Keratinocyte (primary cell): ENCODE results near the gene P2RY2. TPM values are rescaled to one million over a fixed set of nuclear protein-coding genes. Genes with fewer than 3 reads are reported as not detected.

Experiments used
- DNase-seq: peaks from one replicate; pipeline ENCODE4 v3.0.0-alpha.2; 2011; ENCODE audit warnings: low read depth, missing footprints, low spot score
- FAIRE-seq: peaks from 2 replicates; lab custom pipeline; 2011; peaks lifted over from hg19 to GRCh38; lab: Jason Lieb, UNC
- H2AFZ ChIP-seq: 2 replicates; pipeline ENCODE4 v1.6.0; 2012; ENCODE audit warnings: low read length, control low read depth, inconsistent platforms; ENCODE audit not compliant: control insufficient read depth
- H3K27ac ChIP-seq: 2 replicates; pipeline ENCODE4 v1.5.1; 2011; ENCODE audit warnings: low read length; ENCODE audit not compliant: control insufficient read depth, insufficient read depth
- H3K27me3 ChIP-seq: 3 replicates; pipeline ENCODE4 v1.6.0; 2011; ENCODE audit warnings: low read length; ENCODE audit not compliant: control insufficient read depth, insufficient read depth; ENCODE audit errors: extremely low read depth
- H3K36me3 ChIP-seq, 2 experiments: 2 replicates in 1 of 2; 3 replicates in 1 of 2; pipeline ENCODE4 v1.5.1; 2011; ENCODE audit warnings: low read length in 2 of 2, mild to moderate bottlenecking in 1 of 2; ENCODE audit not compliant: control insufficient read depth in 2 of 2, insufficient read depth in 2 of 2; ENCODE audit errors: extremely low read depth in 1 of 2
- H3K4me1 ChIP-seq: 3 replicates; pipeline ENCODE4 v1.5.1; 2011; ENCODE audit warnings: low read length; ENCODE audit not compliant: control insufficient read depth, insufficient read depth; ENCODE audit errors: extremely low read depth
- H3K4me2 ChIP-seq: 3 replicates; pipeline ENCODE4 v1.6.0; 2011; ENCODE audit warnings: low read depth, low read length; ENCODE audit not compliant: control insufficient read depth, insufficient read depth; ENCODE audit errors: extremely low read depth
- H3K4me3 ChIP-seq, 3 experiments: fragments of 200-600 bp in 1 of 3; sonication (generic) in 1 of 3; 2 replicates in 2 of 3; 3 replicates in 1 of 3; pipeline ENCODE4 v1.5.1; 2011 to 2016; ENCODE audit warnings: low read length in 3 of 3, mild to moderate bottlenecking in 3 of 3, control low read depth in 2 of 3, inconsistent platforms in 1 of 3, low read depth in 1 of 3, mixed read lengths in 1 of 3, mixed run types in 1 of 3, moderate library complexity in 1 of 3; ENCODE audit not compliant: control insufficient read depth in 2 of 3, insufficient read depth in 2 of 3; ENCODE audit errors: extremely low read depth in 1 of 3
- H3K79me2 ChIP-seq: 2 replicates; pipeline ENCODE4 v1.6.0; 2012; ENCODE audit warnings: low read length; ENCODE audit not compliant: control insufficient read depth, insufficient read depth
- H3K9ac ChIP-seq: 3 replicates; pipeline ENCODE4 v1.6.0; 2011; ENCODE audit warnings: low read length; ENCODE audit not compliant: control insufficient read depth, insufficient read depth; ENCODE audit errors: extremely low read depth
- H3K9me1 ChIP-seq: 3 replicates; pipeline ENCODE4 v1.6.0; 2011; ENCODE audit warnings: low read length; ENCODE audit not compliant: control insufficient read depth, insufficient read depth; ENCODE audit errors: extremely low read depth
- H3K9me3 ChIP-seq: 2 replicates; pipeline ENCODE4 v1.5.1; 2012; ENCODE audit warnings: low read depth, low read length; ENCODE audit not compliant: control insufficient read depth
- H4K20me1 ChIP-seq: 3 replicates; pipeline ENCODE4 v1.6.0; 2011; ENCODE audit warnings: low read length; ENCODE audit not compliant: control insufficient read depth, insufficient read depth; ENCODE audit errors: extremely low read depth
- CTCF ChIP-seq, 3 experiments: IDR thresholded peaks in 1 of 3; conservative IDR thresholded peaks in 1 of 3; optimal IDR thresholded peaks in 1 of 3; 2 replicates in 2 of 3; 3 replicates in 1 of 3; pipeline versions ENCODE3 to v1.5.1; 2011; ENCODE audit warnings: low read length in 3 of 3, mild to moderate bottlenecking in 3 of 3, moderate library complexity in 2 of 3, control low read depth in 1 of 3, inconsistent platforms in 1 of 3; ENCODE audit not compliant: insufficient read depth in 2 of 3; ENCODE audit errors: extremely low read depth in 1 of 3
- EZH2 ChIP-seq: IDR thresholded peaks from one replicate; pipeline ENCODE4 v1.6.1; 2012; ENCODE audit warnings: inconsistent platforms, mild to moderate bottlenecking, low read length, moderate library complexity
- dilution Hi-C: fragments of 300-500 bp; cut with MboI; formaldehyde crosslinking; loops from one replicate; pipeline ENCODE4 v1.7.0; 2020; ENCODE audit warnings: low sequenced_read_pairs; ENCODE audit not compliant: extremely low pct_ligation_motif_present
- polyA plus RNA-seq, 5 experiments: library from polyadenylated mRNA; depleted of rRNA in 3 of 5; stranded (reverse) in 3 of 5; stranded (forward) in 1 of 5; unstranded in 1 of 5; fragments of >200 nt; gene quantifications; 1 replicate in 1 of 5; 2 replicates in 3 of 5; 3 replicates in 1 of 5; pipeline versions ENCODE4 v1.2.1 to v1.2.3, GENCODE V29; 2011 to 2012; ENCODE audit warnings: missing spikeins in 2 of 5, low read depth in 1 of 5, low replicate concordance in 1 of 5

P2RY2 gene
- polyA plus RNA-seq, 1 donor (not counting 4 experiments of a cell fraction or from before 2014, with no cell fraction given), result 5.1 TPM

- H3K9me1 ChIP-seq, result no peaks in the 10 kb centered on the region
- no peak overlapping the region for H2AFZ ChIP-seq
- H3K9ac ChIP-seq, result no peak overlapping the region
- TF ChIP-seq CTCF (optimal IDR thresholded peaks at IDR 0.05 in 1 of 3, IDR thresholded peaks at IDR 0.05 in 1 of 3, conservative IDR thresholded peaks at IDR 0.05 in 1 of 3; ENCODE audit: extremely low read depth in 1 of 3, insufficient read depth in 2 of 3, low read length in 3 of 3), result peak; percentile 86 to 96 (median 90)
- TF ChIP-seq EZH2, result no peak
- H4K20me1 ChIP-seq, result no peaks in the 10 kb centered on the region
- no peak for DNase-seq
- no peaks in the 10 kb centered on the region for H3K9me3 ChIP-seq
- no peaks in the 10 kb centered on the region for H3K79me2 ChIP-seq
- H3K4me3 ChIP-seq, result no peak overlapping the region
- no peak overlapping the region for H3K27ac ChIP-seq
- peaks cover 0 to 4% of the 10 kb centered on the region in 2 experiments for H3K36me3 ChIP-seq
- H3K4me1 ChIP-seq, result peaks cover 17% of the 10 kb centered on the region
- peak; percentile 89 for FAIRE-seq
- dilution Hi-C loops, result loop anchor here (5.0 kb wide), 1 partner anchor 60 kb away; no protein-coding TSS in a partner anchor
- H3K27me3 ChIP-seq, result no peaks in the 10 kb centered on the region
- H3K4me2 ChIP-seq, result no peak overlapping the region
Observed at GRCh38 chr11:73236854-73237253, 18.8 kb downstream of the P2RY2 start.

- Histone ChIP-seq H3K4me1 (peaks cover 24% of the 10 kb centered on the region), H3K9me1 (no peaks in the 10 kb centered on the region), H3K9ac (no peak overlapping the region), H3K27me3 (no peaks in the 10 kb centered on the region), H3K27ac (no peak overlapping the region), H3K9me3 (no peaks in the 10 kb centered on the region), H2AFZ (no peak overlapping the region), H3K4me2 (no peak overlapping the region), H4K20me1 (no peaks in the 10 kb centered on the region), H3K79me2 (no peaks in the 10 kb centered on the region), H3K4me3 (no peak overlapping the region), H3K36me3 (peaks cover 0 to 4% of the 10 kb centered on the region in 2 experiments)
- dilution Hi-C loops, result loop anchor here (5.0 kb wide), 1 partner anchor 60 kb away; no protein-coding TSS in a partner anchor
- FAIRE-seq (no peak), DNase-seq (no peak)
- TF ChIP-seq EZH2, result no peak
- TF ChIP-seq CTCF (optimal IDR thresholded peaks at IDR 0.05 in 1 of 3, IDR thresholded peaks at IDR 0.05 in 1 of 3, conservative IDR thresholded peaks at IDR 0.05 in 1 of 3; ENCODE audit: extremely low read depth in 1 of 3, insufficient read depth in 2 of 3, low read length in 3 of 3), result no peak
Observed at GRCh38 chr11:73237471-73238290, 19.6 kb downstream of the P2RY2 start.
